HG03095 (cell line): ENCODE results near the gene ZNF580.

Source experiments
- ATAC-seq: cut with Tn5 transposase; IDR thresholded peaks from one replicate; pipeline ENCODE4 v1.9.1; 2021; ENCODE audit warnings: moderate library complexity; ENCODE audit not compliant: unreplicated experiment

The ZNF580 gene

DNA sequence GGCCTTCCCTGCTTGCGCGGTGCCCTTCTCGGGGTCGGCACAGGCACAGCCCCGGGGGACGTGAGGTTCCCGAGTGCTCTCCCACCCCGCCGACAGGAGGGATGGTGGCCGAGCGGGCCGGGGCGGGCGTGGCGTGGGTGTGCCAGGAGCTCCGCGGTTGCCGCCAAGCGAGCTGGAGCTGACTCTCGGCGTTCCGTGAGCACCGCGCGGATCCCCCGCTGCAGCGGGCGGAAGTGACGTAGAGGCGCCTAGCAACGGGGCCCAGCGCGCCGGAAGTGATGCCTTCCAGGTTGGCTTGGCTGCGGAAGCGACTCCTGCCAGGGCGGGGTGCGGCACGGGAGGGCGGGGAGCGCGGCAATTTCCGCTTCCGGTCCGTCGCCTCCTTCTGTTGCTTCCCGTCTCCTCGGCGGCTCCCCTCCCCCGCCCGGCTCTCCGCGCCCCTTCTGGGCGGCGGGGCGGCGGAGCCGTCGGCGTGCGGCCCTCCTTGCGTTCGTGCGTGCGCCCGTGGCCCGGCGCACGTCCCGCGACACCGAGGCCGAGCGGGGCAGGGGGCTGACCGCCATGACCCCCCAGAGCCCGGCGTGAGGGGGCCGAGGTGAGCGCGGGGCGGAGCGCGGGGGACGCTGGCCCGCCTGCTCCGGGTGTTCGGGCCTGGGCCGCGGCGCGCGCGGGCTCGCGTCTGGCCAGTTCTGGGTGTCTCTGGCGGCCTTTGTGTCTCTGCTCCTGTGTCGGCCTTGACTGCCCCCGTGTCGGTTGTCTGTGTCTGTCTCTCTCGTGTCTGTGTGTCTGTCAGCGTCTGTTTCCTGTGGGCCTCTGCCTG is 34.2 kb downstream of the ZNF580 start, which contains the start of gene EPN1:
TSS of gene EPN1 (plus strand) at position 386 of the 820 bp plus-strand sequence. CDS start 3,402 bp downstream, outside the sequence.
- ATAC-seq: peak; percentile 44

DNA sequence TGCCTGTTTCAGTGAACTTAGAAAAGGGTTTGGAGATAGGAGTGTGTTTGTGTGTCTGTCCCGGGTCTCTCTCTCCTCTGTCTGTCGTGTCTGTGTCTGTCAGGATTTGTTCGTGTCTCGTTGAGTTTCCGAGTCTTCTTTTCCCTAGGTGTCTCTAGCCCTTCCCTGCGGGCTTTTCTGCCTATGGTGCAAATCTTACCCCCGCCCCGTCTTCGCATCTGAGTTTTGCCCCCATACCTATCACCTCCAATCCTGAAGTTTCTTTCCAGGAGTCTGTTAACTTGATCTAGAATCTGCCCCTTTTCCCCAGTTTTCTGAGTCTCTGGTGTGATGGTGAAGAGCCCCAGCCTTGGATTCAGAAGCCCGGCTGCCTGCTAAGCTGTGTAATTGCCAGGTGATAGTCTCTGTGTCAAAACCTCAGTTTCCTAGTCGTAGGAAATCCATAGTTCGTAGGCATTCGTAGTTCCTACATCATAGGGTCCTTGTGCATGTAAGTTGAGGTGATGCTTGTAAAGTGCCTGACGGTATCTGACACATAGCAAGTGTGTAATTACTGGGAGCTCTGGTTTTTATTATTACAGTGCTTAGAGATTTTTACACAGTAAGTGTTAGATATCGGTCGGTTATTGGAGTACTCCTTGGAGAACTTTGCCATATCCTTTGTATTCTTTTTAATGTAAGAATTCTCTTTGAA is 35.0 kb downstream of the ZNF580 start:
- no peak for ATAC-seq

DNA sequence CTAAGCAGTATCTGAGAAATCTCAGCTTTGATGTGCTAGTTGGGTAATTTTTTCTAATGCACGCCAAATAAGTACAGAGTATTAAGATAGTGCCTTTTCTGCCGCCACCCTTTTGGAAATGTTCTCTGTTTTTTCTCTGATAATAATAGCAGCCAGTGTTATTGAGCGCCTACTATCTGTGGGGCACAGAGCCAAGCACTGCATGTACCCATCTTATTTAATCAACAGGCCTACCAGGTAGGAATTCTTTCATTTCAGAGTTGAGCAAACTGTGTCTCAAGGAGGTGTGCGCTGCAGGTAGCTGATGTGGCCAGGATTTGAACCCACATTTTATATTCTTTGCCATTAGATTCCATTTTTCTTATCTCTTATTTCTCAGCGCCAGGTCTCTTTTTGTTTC is 35.6 kb downstream of the ZNF580 start:
- no peak for ATAC-seq

DNA sequence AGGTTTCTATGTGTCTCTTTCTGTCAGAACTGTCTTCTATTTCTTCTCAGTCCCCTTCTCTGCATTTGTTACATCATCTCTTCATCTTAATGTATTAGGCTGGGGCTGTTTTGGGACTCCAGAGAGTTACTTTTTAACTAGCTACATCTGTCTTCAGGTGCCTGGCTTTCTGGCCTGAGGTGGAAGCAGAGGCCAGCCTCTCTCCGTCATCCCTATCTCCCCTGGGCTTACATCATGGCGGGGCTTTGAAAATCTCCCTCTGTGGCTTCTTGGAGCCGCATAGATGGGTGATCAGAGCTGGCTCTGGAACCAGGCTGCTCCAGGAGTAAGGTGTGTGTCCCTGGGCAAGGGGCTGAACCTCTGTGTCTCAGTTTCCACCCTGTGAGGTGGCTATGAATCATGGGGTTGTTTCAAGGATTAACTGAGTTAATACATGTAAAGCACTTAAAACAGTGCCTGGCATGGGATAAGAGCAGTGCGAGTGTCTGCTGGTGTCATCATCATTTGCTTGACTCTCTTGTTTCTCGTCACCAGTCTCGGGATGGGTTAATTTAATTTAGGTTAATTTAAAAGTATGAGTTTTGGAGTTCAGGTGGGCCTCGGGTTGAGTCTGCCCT is 36.2 kb downstream of the ZNF580 start:
- no peak for ATAC-seq

DNA sequence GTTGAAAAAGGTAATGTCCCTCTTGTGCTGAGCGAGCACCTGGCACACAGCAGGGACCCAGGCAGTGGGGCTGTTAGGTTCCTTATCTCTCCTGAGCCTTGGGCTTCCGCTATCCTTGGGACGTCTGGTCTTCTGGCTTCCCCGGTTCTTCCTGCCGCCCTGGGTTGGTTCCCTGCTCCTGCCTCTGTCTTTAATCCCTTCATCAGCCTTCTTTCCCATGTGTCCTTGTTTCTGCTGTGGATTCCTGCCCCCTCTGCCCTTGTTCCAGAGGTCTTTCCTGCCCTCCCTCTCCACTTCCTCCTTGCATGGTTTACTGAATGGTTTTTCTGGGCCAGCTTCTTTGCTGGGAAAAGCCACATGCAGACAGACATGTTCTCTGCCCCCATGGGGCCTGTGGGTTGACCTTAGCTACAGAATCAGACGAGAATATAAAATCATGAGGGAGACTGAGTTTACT is 36.8 kb downstream of the ZNF580 start:
- ATAC-seq: no peak

DNA sequence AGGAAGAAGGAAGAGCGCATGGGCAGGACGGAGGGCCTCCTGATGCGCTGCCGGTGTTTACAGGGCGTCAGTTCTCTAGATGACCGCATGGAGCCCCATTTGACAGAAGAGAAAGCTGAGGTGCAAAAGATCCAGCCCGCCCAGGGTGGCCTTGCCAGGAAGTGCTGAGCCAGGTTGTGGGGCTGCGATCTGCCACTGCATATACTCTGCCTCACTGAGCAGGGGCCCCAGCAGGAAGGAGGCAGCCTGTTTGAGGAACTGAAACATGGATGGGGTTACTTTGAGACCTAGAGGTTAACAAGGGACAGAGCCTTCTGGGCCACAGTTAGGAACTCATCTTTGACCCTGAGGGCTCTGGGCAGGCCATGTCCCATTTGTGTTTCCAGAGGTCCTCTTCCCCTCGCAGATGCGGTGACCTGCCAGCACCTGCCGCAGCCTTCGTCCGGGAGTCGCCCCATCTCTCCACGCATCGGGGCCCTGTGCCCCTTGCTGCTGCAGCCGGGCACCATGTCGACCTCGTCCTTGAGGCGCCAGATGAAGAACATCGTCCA is 37.4 kb downstream of the ZNF580 start:
- peak; percentile 62 for ATAC-seq

DNA sequence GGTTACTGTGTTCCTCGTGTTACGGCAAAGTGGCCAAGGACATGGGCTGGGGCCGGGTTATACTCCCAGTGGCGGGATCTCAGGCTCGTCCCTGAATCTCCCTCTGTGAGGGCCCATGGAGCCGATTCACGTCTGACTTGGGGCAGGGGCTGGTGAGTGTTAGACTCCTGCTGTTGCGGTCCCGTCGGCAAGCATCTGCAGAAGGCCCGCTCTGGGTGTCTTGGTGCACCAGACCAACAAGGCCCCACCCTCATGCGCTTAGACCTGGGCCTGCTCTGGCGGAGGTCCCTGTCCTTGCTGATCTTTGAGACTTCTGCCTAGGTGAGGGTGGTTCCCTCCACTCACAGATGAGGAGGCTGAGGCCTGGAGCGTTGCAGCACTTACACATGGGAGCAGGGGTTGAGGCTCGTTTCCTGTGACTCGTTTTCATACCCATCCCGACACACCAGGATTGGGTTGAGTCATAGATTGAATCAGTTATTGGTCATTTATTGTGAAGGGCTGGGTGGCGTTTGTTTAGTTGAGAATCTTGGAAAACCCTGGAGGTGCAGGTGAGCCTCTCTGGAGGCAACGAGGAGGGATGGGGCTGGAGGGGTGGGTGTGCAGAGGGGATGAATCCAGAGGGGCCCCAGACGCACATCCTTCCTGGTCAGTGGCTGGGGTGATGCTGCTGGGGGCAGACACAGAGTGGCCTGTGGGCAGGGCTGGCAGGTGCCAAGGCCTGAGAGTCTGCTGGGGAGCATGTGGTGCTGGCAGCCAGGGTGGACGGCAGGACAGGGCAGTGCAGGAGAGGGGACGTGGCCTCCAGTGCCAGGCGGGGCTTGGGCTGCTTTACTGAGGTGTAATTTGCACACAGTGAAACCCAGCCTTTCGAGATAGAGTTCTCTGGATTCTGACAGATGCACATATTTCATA is 38.8 kb downstream of the ZNF580 start:
- ATAC-seq: no peak

DNA sequence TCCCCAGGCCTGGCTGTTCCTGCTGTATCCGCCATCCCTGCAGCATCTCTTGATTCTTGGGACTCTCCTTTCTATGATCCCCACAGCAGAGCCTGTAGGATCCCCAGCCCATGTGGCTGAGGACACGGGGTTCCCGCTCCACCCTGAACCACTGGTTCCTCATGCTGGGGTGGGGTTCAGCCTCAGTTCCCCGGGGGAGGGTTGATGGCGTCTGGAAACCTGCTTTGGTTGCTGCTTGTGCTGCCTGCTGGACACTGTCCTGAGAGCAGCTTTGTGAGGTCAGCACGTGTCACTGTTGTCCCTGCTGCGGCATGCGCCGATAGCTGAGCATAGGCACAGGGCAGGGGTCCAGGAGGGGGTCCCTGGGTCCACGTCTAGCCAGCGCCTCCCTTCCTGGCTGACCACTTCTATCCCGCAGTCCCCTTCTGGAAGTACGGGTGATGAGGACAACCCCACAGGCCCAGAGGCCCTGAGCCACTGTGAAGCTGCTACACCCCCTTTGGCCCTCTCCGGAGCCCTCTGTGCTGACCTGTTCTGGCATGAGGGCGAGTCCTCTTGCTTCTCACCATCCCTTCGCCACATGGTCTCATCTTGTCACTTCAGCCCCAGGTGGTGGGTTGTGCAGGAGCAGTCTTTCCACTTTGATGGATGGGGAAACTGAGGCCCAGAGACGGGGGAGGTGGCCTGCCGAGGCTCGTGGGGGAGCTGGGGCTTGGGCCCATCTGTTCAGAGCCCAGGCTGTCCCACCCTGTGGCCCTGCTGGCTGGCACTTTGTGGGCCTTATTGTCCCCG is 39.7 kb downstream of the ZNF580 start:
- ATAC-seq: no peak

DNA sequence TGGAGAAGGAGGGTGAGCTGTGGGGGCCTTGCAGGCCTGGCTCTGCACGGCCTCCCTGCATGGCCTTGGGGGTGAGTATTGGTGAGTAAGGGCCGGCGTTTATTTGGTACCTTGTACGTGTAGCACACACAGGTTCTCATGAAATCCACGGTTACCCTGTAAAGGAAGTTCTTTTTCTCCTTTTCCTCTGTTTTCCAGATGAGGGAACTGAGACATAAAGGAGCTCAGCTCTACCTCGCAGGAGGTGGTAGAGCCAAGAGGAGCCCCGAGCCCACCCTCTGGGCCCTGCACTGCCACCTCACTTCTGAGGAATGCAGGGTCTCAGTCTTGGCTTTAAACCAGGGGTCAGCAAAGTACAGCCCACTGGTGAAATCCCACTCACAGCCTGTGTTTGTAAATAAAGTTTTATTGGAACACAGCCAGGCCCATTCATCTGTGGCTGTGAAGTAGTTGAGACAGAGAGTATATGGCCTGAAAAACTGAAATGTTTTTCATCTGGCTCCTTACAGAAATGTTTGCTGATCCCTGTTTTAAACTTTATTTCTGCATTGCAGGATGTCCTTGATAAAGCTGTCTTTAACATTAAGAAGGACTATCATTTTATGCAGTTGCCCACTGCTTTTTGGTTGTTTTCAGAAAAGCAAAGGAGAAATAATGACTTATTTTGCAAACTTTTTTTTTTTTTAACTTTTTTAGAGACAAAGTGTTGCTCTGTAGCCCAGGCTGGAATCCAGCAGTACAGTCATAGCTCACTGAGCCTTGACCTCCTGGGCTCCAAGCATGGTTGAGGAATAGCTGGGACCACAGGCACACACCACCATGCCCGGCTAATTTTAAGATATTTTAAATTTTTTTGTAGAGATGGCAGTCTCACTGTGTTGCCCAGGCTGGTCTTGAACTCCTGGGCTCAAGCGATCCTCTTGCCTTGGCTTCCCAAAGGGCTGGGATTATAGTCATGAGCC is 40.6 kb downstream of the ZNF580 start:
- ATAC-seq: no peak

DNA sequence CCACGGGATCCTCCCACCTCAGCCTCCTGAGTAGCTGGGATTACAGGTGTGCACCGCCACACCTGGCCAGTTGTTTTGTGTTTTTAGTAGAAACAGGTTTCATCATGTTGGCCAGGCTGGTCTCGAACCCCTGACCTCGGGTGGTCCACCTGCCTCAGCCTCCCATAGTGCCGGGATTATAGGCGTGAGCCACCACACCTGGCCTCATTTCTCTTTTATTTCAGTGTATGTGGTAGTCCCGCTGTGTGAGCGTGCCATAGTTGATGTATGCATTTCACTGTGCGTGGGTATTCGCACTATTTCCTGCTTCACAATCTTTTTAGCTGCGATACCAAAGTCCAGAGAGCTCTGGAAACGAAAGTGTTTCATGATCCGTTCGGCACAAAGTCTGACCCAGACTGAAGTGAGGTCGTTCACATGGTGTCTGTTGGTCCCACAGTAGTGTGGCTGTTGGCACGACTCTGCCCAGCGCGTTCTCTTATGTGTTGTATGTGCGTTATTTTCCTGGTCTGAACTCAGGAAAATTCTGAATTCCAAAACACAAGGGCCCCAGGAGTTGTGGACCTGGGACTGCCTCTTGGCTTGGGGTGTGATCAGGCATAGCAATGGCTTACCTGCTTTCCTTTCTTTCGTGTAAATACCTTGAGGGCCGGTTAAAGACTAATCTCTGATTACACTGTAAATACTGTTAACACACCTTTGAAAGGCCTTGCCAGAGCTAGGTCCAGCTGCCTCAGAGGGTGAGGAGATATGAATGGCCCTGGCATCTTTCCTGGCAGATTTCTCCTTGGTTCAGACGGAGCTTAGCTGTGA is 42.9 kb downstream of the ZNF580 start:
- ATAC-seq: no peak

DNA sequence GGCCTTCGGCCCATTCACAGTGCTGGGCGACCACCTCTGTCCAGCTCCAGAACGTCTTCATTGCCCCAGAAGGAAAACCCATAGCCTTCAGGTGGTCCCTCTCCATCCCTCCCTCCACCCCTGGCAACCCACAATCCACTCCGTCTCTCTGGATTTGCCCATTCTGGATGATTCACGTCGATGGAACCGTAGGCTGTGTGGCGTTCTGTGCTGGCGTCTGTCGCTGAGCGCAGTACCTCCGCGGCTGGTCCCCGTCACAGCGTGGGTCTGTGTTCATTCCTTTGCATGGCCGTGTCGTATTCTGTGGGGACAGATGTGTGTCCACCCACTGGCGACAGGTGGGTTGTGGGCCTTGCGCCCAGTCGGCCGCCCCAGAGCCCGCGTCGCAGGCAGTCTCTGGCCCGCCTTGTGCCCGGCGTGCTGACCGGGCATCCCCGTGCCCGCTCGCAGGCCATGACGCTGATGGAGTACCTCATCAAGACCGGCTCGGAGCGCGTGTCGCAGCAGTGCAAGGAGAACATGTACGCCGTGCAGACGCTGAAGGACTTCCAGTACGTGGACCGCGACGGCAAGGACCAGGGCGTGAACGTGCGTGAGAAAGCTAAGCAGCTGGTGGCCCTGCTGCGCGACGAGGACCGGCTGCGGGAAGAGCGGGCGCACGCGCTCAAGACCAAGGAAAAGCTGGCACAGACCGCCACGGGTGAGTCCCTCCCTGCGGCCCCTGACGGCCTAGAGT is 44.3 kb downstream of the ZNF580 start:
- no peak for ATAC-seq

DNA sequence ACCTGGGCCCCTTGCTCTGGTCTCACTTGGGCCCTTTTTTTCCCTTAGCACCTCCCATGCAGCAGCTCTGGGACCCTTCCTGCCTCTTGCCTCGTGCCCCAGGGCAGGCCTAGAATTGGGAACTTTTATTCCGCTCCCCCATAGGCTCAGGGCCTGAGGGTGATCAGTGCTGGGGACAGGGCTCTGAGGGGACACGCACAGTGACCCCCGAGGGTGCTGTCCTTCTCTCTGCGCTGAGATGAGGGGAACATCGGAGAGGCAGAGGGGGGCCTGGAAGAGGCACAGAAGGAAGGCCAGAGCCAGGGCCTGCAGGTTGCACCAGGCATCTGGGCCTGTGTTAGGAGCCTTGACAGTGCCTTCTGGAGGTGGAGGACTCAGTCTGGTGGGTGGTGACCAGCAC is 45.0 kb downstream of the ZNF580 start:
- no peak for ATAC-seq

DNA sequence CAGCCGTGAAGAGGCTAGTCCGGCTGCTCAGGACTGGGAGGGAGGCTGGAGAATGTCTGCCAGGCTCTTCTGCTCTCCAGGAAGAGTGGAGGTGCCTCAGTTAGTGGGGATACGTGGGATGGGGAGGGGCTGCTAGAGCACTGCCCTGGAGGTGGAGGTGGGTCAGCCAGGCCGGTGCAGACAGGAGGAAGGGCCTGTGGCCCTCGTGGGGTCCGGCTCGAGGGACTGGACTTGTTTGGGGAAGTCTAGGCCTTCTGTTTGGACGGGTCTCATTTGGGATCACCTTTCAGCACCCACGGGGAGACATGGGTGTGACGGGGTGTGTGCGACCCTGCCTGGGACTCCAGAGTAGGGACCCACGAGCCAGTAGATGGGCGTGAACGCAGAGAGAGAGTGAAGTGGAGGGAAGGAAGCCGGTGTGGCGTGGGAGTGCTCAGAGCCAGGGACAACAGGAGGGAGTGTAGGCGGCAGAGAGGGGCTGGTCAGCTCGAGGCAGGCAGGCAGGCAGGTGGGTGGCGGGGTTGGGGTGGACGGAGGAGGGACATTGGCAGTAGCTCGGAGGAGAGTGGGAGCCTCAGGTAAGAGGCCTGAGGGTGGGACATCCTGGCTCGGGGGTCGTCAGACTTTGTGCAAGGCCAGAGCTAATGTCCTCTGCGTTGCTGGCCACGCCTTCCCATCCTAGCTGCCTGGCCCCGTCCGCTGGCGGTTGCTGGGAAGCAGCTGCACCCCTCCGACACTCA is 45.7 kb downstream of the ZNF580 start:
- ATAC-seq: no peak

DNA sequence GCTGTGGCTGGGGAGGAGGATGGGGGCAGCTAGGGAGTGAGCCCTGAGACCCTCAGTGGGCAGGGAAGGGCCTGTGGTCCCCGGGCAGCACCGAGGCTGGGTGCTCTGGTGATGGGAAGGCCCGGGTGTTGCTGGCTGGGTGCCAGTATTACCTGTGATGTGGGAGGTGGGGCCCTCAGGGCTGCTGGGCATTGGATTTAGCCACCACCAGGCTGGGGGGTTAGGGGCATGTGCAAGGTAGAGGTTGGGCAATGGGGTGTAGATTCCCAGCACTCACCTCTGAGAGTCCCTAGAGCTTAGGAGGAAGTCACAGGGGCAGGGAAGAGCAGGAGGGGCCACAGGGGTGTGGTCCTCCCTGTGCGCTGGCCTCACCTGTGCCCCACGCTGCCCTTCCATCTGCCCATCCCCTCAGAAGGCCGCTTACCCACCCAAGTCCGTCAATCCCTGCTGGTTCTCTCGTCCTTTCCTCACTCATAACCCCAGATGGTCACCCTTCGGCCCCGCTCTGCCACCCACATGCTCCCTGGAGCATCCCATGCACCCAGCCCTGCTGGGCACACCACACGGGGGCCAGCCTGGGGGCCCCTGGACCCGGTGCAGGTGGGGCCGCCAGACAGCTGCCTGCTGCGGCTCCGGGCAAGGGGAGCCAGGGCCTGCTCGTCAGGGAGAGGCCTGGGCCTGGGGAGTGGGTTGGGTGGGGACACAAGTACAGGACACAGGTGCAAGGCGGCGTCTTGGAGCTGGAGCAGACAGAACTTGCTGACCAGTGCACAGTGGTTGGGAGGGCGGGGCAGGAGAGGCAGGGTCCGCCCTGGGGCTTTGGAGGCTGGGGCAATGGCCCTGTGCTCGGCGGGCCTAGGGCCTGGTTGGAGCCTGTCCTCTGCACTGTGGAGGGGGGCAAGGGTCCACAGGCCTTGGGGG is 46.7 kb downstream of the ZNF580 start:
- ATAC-seq: no peak
